Mucosa of descending colon (tissue), 3 donors: ENCODE measurements around the gene TBC1D8. TPM values are rescaled to one million over a fixed set of nuclear protein-coding genes. Genes with fewer than 3 reads are reported as not detected.

Experiments
- ATAC-seq: fragments of 200-7000 bp; cut with Tn5 transposase; one replicate; pipeline ENCODE4 v1.9.1; 2020; ENCODE audit warnings: mild to moderate bottlenecking, moderate library complexity
- DNase-seq, 3 donors: peaks; one replicate each; pipeline ENCODE4 v3.0.0-alpha.2; 2020
- H3K36me3 ChIP-seq: fragments of 200-600 bp; one replicate; pipeline ENCODE4 v1.8.0; 2021; ENCODE audit warnings: low read depth, mild to moderate bottlenecking
- H3K4me1 ChIP-seq: fragments of 200-600 bp; one replicate; pipeline ENCODE4 v1.8.0; 2021; ENCODE audit warnings: low read depth, mild to moderate bottlenecking
- H3K4me3 ChIP-seq: fragments of 200-600 bp; one replicate; pipeline ENCODE4 v1.8.0; 2021; ENCODE audit warnings: mild to moderate bottlenecking
- H3K9me3 ChIP-seq: fragments of 200-600 bp; one replicate; pipeline ENCODE4 v1.8.0; 2021; ENCODE audit warnings: mild to moderate bottlenecking
- CTCF ChIP-seq: fragments of 200-600 bp; IDR thresholded peaks from one replicate; pipeline ENCODE4 v1.8.0; 2022; ENCODE audit warnings: antibody characterized with exemption, mild to moderate bottlenecking
- intact Hi-C, 2 donors: fragments of 100-400 bp; cut with DNase I in 1 of 2; cut with micrococcal nuclease in 1 of 2; formaldehyde crosslinking; loops; one replicate each; pipeline versions ENCODE4 v1.11.0 to v1.11.1; 2022; cut with DNase I, micrococcal nuclease
- total RNA-seq, 3 donors: library from RNA; stranded (reverse); fragmentation: NEBNext Ultra II Directional in 2 of 3; extraction: Animal tissue kit (Norgen Biotek cat#: 25700) in 2 of 3; gene quantifications; one replicate each; pipeline versions ENCODE4 v1.2.1 to v1.2.4, GENCODE V29; 2021 to 2023
- donor health status: DM: no; HTN: no; CAD: no; lungs with moderate emphysema.
- donor health status: DM: no; HTN: no; CAD: no.
- donor health status: DM: no; HTN: yes; CAD: no.

The TBC1D8 gene
- total RNA-seq, 3 donors from 2014 or later, result 14.4 to 28.8 (median 17.7) TPM

- no peaks in the 10 kb centered on the region for H3K4me1 ChIP-seq
- no peak overlapping the region for H3K4me3 ChIP-seq
- no peaks in the 10 kb centered on the region for H3K9me3 ChIP-seq
- ATAC-seq (no peak), DNase-seq (no peak)
- intact Hi-C loops, result no loop called here
- H3K36me3 ChIP-seq, result no peaks in the 10 kb centered on the region
- TF ChIP-seq CTCF, result no peak
Observed at GRCh38 chr2:100986157-100986556, 165.0 kb downstream of the TBC1D8 start.

GRCh38 chr2:100984892-100985307 is 166.3 kb downstream of the TBC1D8 start:
- intact Hi-C loops, result loop anchor here (2.0 to 5.0 kb wide), 3 partner anchors 254 to 378 kb away; no protein-coding TSS in a partner anchor
- peak; percentile 78 for ATAC-seq
- Histone ChIP-seq H3K4me3 (no peak overlapping the region), H3K4me1 (no peaks in the 10 kb centered on the region), H3K9me3 (no peaks in the 10 kb centered on the region), H3K36me3 (no peaks in the 10 kb centered on the region)
- DNase-seq, result peak; percentile 76 to 82 (median 79)
- TF ChIP-seq CTCF, result peak; percentile 84

- DNase-seq, result no peak
- Histone ChIP-seq H3K4me3 (no peak overlapping the region), H3K36me3 (no peaks in the 10 kb centered on the region), H3K4me1 (no peaks in the 10 kb centered on the region), H3K9me3 (no peaks in the 10 kb centered on the region)
- ATAC-seq, result no peak
- no peak for TF ChIP-seq CTCF
- intact Hi-C loops, result loop anchor here (2.0 to 5.0 kb wide), 3 partner anchors 253 to 376 kb away; no protein-coding TSS in a partner anchor
Observed at GRCh38 chr2:100983684-100984310, 167.4 kb downstream of the TBC1D8 start.

GRCh38 chr2:100983201-100983600 is 168.0 kb downstream of the TBC1D8 start:
- Histone ChIP-seq H3K4me1 (no peaks in the 10 kb centered on the region), H3K4me3 (no peak overlapping the region), H3K36me3 (no peaks in the 10 kb centered on the region), H3K9me3 (no peaks in the 10 kb centered on the region)
- ATAC-seq (no peak), DNase-seq (no peak)
- no peak for TF ChIP-seq CTCF
- intact Hi-C loops, result loop anchor here (5.0 kb wide), 2 partner anchors 371 to 376 kb away; no protein-coding TSS in a partner anchor

GRCh38 chr2:100982431-100982861 is 168.7 kb downstream of the TBC1D8 start:
- intact Hi-C loops, result loop anchor here (5.0 kb wide), 2 partner anchors 370 to 375 kb away; no protein-coding TSS in a partner anchor
- DNase-seq, result no peak
- ATAC-seq, result no peak
- H3K4me3 ChIP-seq, result no peak overlapping the region
- H3K4me1 ChIP-seq, result no peaks in the 10 kb centered on the region
- TF ChIP-seq CTCF, result no peak
- H3K36me3 ChIP-seq, result no peaks in the 10 kb centered on the region
- no peaks in the 10 kb centered on the region for H3K9me3 ChIP-seq
